ENCODE measurements around the gene CHID1. TPM values are rescaled to one million over a fixed set of nuclear protein-coding genes. Genes with fewer than 3 reads are reported as not detected.

Gene CHID1
- polyA plus RNA-seq, 1 experiment: 95.5 TPM

DNA sequence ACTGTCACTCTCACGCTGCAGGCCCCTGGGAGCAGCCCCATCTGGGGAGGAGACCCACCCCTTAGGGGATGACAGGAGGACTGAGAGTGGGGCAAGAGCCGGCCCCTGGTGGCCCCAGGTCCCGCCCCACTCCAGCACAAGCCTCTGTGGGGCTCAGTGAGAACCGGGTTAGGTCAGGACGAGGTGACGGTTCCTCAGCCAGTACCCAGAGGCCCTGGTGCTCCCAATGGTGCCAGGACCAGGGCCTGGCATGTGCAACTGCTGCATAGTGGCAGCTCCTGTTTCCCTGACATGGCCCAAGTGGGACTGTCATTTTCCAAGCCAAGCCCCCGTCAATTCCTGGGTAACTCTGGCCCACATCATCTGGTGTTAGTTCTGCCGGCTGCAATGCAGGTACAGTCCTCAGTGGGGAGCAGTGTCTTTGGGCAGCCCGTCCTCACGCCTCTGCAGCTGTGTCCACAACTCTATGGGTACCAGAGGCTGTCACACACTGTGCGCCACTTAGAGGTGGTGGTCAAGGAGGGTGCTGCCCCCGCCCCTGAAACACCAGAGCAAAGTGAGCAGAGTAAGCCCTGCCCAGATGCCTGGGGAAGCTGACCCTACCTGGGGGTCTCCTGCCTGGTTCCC is 15.9 kb downstream of the CHID1 start:
- H3K27ac ChIP-seq (ENCODE audit: low read depth, low read length): no peak overlapping the region
- no peaks in the 10 kb centered on the region; the same call in 1 of the 2 replicates for H3K9me3 ChIP-seq (ENCODE audit: control insufficient read depth, insufficient read depth, low read length)
- ChIA-PET POLR2A (no interaction called here), CTCF (no interaction called here)
- no peaks in the 10 kb centered on the region for H3K27me3 ChIP-seq (ENCODE audit: control insufficient read depth, insufficient read depth, low read length)
- DNase-seq (ENCODE audit: low read depth, low spot score): no peak
- no peak overlapping the region for H3K4me3 ChIP-seq (ENCODE audit: low read depth, low read length)
- TF ChIP-seq, protein P1, sequence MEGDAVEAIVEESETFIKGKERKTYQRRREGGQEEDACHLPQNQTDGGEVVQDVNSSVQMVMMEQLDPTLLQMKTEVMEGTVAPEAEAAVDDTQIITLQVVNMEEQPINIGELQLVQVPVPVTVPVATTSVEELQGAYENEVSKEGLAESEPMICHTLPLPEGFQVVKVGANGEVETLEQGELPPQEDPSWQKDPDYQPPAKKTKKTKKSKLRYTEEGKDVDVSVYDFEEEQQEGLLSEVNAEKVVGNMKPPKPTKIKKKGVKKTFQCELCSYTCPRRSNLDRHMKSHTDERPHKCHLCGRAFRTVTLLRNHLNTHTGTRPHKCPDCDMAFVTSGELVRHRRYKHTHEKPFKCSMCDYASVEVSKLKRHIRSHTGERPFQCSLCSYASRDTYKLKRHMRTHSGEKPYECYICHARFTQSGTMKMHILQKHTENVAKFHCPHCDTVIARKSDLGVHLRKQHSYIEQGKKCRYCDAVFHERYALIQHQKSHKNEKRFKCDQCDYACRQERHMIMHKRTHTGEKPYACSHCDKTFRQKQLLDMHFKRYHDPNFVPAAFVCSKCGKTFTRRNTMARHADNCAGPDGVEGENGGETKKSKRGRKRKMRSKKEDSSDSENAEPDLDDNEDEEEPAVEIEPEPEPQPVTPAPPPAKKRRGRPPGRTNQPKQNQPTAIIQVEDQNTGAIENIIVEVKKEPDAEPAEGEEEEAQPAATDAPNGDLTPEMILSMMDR (IDR thresholded peaks at IDR 0.05; ENCODE audit: low read depth, low read length): no peak

DNA sequence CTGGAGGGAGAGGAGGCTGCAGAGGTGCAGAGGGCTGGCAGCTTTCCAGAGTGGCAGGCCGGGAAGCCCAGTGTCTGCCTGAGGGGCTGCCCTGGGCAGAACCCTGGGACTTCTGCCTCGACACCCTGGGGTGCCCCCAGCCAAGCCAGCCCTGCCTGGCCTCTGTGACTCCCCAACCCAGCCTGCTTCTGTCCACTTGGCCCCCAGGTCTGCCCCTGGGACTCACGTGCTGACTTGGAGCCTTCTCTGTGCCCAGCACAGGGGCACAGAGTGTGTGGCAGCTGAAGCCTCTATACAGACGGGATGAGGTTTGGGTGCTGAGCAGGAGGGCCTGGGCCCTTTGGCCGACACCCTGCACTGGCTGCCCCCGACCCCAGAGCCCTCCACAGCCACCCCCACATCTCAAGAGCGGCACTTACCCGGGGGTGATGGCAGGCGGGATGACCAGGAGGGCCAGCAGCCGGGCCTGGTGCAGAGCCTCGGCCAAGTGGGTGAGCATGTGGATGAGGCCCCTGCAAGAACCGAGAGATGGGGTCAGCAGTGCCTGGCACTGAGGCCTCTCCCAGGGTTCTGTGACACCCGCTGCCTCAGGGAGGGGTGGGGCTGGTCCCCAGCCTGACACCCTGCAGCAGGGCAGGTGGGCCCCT is 17.5 kb downstream of the CHID1 start:
- Histone ChIP-seq H3K27me3 (ENCODE audit: control insufficient read depth, insufficient read depth, low read length) (no peaks in the 10 kb centered on the region), H3K27ac (ENCODE audit: low read depth, low read length) (no peak overlapping the region), H3K4me3 (ENCODE audit: low read depth, low read length) (no peak overlapping the region), H3K9me3 (ENCODE audit: control insufficient read depth, insufficient read depth, low read length) (no peaks in the 10 kb centered on the region)
- DNase-seq (ENCODE audit: low read depth, low spot score): no peak
- TF ChIP-seq, protein P1 (IDR thresholded peaks at IDR 0.05; ENCODE audit: low read depth, low read length): no peak
- ChIA-PET POLR2A (no interaction called here), CTCF (interaction anchor here (0.6 to 0.8 kb wide), 2 partner anchors 18 kb away, joined by 6 read pairs; no protein-coding TSS in a partner anchor)

DNA sequence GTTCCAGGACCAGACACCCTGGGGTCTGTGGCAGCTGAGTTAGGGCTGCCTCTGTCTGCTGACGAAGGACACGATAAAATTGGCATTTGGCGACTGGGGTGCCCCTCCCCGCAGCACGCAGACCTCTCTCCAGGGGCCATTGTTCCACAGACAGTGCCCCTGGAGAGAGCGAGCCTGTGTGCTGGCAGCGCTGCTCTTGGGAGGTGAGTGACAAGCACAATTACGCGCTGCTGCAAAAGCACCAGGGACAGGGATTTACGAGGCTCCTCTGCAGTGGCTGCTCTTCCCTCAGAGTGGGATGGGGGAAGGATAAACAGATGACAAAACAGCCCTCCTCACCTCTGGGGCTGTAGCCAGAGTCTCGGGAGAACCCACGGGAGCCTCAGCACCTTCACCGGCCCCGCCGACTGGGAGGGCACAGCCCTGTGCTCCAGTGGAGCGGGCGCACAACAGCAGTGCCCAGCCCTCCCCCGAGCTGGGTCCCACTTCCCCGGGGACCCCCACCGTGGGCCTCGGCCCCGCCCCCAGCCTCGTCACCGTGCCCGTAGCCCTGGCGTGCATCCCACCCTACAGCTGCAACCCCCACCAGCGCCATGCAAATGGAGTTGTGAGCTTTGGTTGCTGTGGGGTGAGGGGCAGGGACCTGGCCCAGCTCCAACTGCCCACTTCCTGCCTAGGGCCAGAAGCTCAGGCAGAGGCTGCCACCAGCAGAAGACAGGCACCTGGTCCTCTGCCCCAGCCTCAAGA is 19.6 kb downstream of the CHID1 start:
- Histone ChIP-seq H3K27me3 (ENCODE audit: control insufficient read depth, insufficient read depth, low read length) (no peaks in the 10 kb centered on the region), H3K27ac (ENCODE audit: low read depth, low read length) (no peak overlapping the region), H3K4me3 (ENCODE audit: low read depth, low read length) (no peak overlapping the region), H3K9me3 (ENCODE audit: control insufficient read depth, insufficient read depth, low read length) (no peaks in the 10 kb centered on the region)
- ChIA-PET POLR2A (interaction anchor here (0.7 to 1.3 kb wide), 2 partner anchors 40 to 429 kb away, joined by 3 to 11 read pairs; no protein-coding TSS in a partner anchor), CTCF (no interaction called here)
- no peak for DNase-seq (ENCODE audit: low read depth, low spot score)
- TF ChIP-seq, protein P1 (IDR thresholded peaks at IDR 0.05; ENCODE audit: low read depth, low read length): no peak

DNA sequence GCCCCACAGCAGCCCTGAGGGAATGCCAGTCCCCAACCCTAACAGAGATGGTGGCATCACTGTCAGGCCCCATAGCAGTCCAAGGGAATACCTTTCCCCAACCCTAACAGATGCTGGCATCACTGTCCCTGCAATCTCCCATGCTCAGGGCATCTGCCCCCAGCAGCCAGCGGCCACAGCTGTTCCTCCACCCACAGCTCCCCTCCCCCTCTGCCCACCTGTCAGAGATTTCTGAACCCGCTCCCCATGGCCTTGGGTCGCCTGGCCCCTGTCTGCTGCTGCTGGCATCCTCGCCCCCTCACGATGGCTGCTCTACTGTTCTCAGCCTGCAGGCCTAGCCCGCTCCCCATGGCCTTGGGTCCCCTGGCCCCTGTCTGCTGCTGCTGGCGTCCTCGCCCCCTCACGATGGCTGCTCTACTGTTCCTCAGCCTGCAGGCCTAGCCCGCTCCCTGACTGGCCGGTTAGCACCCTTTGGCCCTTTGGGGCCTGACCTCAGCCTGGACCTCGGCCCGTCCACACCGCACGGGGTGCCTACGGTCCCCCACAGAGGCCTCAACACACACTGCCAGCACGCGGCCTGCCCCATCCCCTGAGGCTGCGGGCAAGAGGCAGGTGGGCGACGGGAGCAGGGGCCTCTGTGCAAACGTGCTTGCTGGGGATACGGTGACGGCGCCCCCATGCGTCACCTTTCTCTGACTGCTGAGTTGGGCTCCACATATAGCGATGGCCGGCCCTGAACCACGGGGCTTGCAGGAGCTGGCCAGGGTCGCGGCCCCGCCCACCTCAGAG is 20.7 kb downstream of the CHID1 start:
- Histone ChIP-seq H3K9me3 (ENCODE audit: control insufficient read depth, insufficient read depth, low read length) (no peaks in the 10 kb centered on the region), H3K27me3 (ENCODE audit: control insufficient read depth, insufficient read depth, low read length) (no peaks in the 10 kb centered on the region), H3K4me3 (ENCODE audit: low read depth, low read length) (no peak overlapping the region), H3K27ac (ENCODE audit: low read depth, low read length) (no peak overlapping the region)
- CTCF ChIA-PET: no interaction called here
- no peak for DNase-seq (ENCODE audit: low read depth, low spot score)
- POLR2A ChIA-PET: no interaction called here
- TF ChIP-seq, protein P1 (IDR thresholded peaks at IDR 0.05; ENCODE audit: low read depth, low read length): no peak
